Measurements from ENCODE around the gene WFDC13.

The WFDC13 gene

DNA sequence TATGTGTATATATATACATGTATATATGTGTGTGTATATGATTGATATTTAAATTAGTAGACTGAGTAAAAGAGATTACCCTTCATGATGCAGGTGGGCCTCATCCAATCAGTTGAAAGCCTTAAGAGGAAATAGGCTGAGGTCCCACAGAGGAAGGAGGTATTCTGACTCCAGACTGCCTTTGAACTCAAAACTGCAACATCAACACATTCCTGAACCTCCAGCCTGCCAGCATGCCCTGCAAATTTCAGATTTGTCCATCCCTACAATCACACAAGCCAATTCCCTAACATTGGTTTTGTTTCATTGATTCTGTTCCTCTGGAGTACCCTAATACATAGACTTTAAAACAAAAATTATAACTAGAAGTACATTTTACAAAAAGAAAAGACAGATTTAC is 43.2 kb downstream of the WFDC13 start:
- no peak for TF ChIP-seq GATA2 (IDR thresholded peaks at IDR 0.05; ENCODE audit: low read depth, low read length)

DNA sequence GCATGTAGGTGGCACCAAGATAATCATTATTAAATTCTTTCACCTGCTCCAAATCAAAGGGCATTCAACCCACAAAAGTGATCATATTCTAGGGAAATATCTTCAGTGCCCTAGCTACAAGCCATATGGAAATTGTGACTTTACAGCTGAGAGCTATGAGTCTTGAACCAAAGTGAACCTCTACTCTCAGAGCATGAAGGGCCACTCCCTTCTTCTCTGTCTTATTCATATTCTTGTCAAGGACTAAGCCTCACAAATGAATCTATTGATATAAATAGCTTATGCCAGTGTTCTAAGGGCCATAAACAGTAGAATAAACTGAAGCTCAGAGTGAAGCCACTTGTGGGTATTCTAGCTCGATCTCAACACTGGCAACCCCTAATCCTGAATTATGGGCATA is 49.9 kb downstream of the WFDC13 start:
- TF ChIP-seq GATA3 (IDR thresholded peaks at IDR 0.05; ENCODE audit: low read depth, low read length) (no peak), GATA2 (IDR thresholded peaks at IDR 0.05; ENCODE audit: low read depth, low read length) (no peak)

DNA sequence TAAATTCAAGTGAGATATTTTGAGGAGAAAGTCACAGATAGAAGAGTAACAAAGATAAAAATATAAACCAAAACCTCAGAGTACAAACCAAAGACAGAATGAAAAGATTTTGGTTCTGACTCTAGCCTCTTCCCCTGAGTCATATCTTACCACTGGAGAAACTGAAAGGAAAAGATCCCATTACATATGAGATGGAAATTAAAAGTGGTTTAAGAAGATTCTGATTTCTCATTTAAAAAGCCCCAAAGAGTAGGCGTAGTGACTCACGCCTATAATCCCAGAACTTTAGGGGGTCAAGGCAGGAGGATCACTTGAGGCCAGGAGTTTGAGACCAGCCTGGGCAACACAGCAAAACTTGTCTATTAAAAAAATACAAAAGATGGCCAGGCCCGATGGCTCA is 50.9 kb downstream of the WFDC13 start:
- no peak for TF ChIP-seq GATA2 (IDR thresholded peaks at IDR 0.05; ENCODE audit: low read depth, low read length)
- no peak for TF ChIP-seq GATA3 (IDR thresholded peaks at IDR 0.05; ENCODE audit: low read depth, low read length)

DNA sequence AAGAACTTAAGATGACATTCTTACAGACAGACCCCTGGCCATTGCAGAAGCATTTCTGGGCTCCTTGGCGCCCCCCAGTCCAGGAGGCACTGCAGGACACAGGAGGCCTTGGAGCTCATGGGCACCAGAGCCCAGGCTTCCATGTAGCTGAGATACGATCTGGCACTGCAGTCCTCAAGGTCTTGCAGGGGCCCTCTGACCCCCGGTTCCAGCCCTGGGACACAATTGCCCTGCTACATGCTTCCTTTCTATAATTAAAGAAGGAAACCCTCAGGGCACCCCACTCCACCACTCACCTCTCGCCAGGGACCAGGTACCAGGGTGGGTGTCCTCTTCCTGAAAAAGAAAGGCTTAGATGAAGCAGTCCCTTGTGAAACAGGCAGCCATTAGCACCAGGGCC is 56.3 kb downstream of the WFDC13 start:
- TF ChIP-seq GATA2 (IDR thresholded peaks at IDR 0.05; ENCODE audit: low read depth, low read length), result no peak
- no peak for TF ChIP-seq GATA3 (IDR thresholded peaks at IDR 0.05; ENCODE audit: low read depth, low read length)

All from SH-SY5Y (cell line).